Colonic mucosa (tissue), 4 donors: ENCODE data around the gene PSMB8. TPM values are rescaled to one million over a fixed set of nuclear protein-coding genes. Genes with fewer than 3 reads are reported as not detected.

Experiments
- DNase-seq: peaks from one replicate; pipeline ENCODE4 v3.0.0-alpha.2; 2020
- H3K27ac ChIP-seq: fragments of 200-600 bp; one replicate; pipeline ENCODE4 v1.8.0; 2021
- H3K27me3 ChIP-seq: fragments of 200-600 bp; one replicate; pipeline ENCODE4 v1.8.0; 2021
- H3K36me3 ChIP-seq: fragments of 200-600 bp; one replicate; pipeline ENCODE4 v1.8.0; 2021
- H3K4me1 ChIP-seq: fragments of 200-600 bp; one replicate; pipeline ENCODE4 v1.8.0; 2021; ENCODE audit warnings: mild to moderate bottlenecking
- H3K4me3 ChIP-seq: fragments of 200-600 bp; one replicate; pipeline ENCODE4 v1.8.0; 2021
- H3K9ac ChIP-seq, 2 donors: one replicate each; pipeline ENCODE4 v1.7.0; 2013; ENCODE audit warnings: control low read depth in 2 of 2, low read depth in 2 of 2, low read length in 2 of 2
- H3K9me3 ChIP-seq: fragments of 200-600 bp; one replicate; pipeline ENCODE4 v1.8.0; 2021
- CTCF ChIP-seq: fragments of 200-600 bp; IDR thresholded peaks from one replicate; pipeline ENCODE4 v1.8.0; 2022; ENCODE audit warnings: antibody characterized with exemption, mild to moderate bottlenecking
- intact Hi-C: fragments of 100-400 bp; cut with DNase I; formaldehyde crosslinking; loops from one replicate; pipeline ENCODE4 v1.14.1; 2022
- total RNA-seq, 2 donors: library from RNA; stranded (reverse); fragmentation: NEBNext Ultra II Directional in 1 of 2; extraction: Animal tissue kit (Norgen Biotek cat#: 25700) in 1 of 2; gene quantifications; one replicate each; pipeline ENCODE4 v1.2.1, GENCODE V29; 2021
- donor health status: healthy.
- donor health status: DM: no; HTN: no; CAD: no.
- donor health status: DM: no; HTN: no; CAD: no.

Gene PSMB8
- total RNA-seq, 2 donors from 2014 or later = 152 to 154 TPM

- Histone ChIP-seq H3K4me3 (no peak overlapping the region), H3K27me3 (no peaks in the 10 kb centered on the region), H3K4me1 (no peaks in the 10 kb centered on the region), H3K9me3 (no peaks in the 10 kb centered on the region), H3K27ac (no peak overlapping the region), H3K9ac (no peak overlapping the region), H3K36me3 (no peaks in the 10 kb centered on the region)
- intact Hi-C loops = loop anchor here (5.0 to 10.0 kb wide), 2 partner anchors 39 to 451 kb away; no protein-coding TSS in a partner anchor
- TF ChIP-seq CTCF = no peak
- no peak for DNase-seq
Measured at GRCh38 chr6:32865724-32866443, 22.0 kb upstream of the PSMB8 start.

- H3K9me3 ChIP-seq = no peaks in the 10 kb centered on the region
- intact Hi-C loops = loop anchor here (10.0 kb wide), 1 partner anchor 448 kb away; no protein-coding TSS in a partner anchor
Measured at GRCh38 chr6:32862725-32863124, 18.9 kb upstream of the PSMB8 start.

GRCh38 chr6:32860674-32861073 lies 16.8 kb upstream of the PSMB8 start:
- intact Hi-C loops = loop anchor here (10.0 kb wide), 1 partner anchor 446 kb away; no protein-coding TSS in a partner anchor
- Histone ChIP-seq H3K4me1 (no peaks in the 10 kb centered on the region), H3K9me3 (no peaks in the 10 kb centered on the region), H3K9ac (no peak overlapping the region), H3K4me3 (no peak overlapping the region), H3K27me3 (no peaks in the 10 kb centered on the region), H3K36me3 (peaks cover 6% of the 10 kb centered on the region), H3K27ac (no peak overlapping the region)
- no peak for TF ChIP-seq CTCF
- DNase-seq = no peak

More at GRCh38 chr6:32862725-32863124, 18.9 kb upstream of the PSMB8 start:
- Histone ChIP-seq H3K9ac (no peak overlapping the region), H3K4me1 (no peaks in the 10 kb centered on the region), H3K36me3 (peaks cover 6% of the 10 kb centered on the region), H3K4me3 (no peak overlapping the region), H3K27ac (no peak overlapping the region), H3K27me3 (no peaks in the 10 kb centered on the region)
- DNase-seq = no peak
- no peak for TF ChIP-seq CTCF

GRCh38 chr6:32858194-32858593 lies 14.3 kb upstream of the PSMB8 start:
- no peak for TF ChIP-seq CTCF
- H3K4me3 ChIP-seq = no peak overlapping the region
- H3K27me3 ChIP-seq = no peaks in the 10 kb centered on the region
- H3K36me3 ChIP-seq = peaks cover 6% of the 10 kb centered on the region
- no peaks in the 10 kb centered on the region for H3K9me3 ChIP-seq
- no peak overlapping the region for H3K27ac ChIP-seq
- intact Hi-C loops = no loop called here
- no peak overlapping the region for H3K9ac ChIP-seq
- DNase-seq = no peak
- H3K4me1 ChIP-seq = no peaks in the 10 kb centered on the region

GRCh38 chr6:32857156-32857891 lies 13.5 kb upstream of the PSMB8 start:
- H3K4me3 ChIP-seq = no peak overlapping the region
- H3K27me3 ChIP-seq = no peaks in the 10 kb centered on the region
- H3K36me3 ChIP-seq = peaks cover 6% of the 10 kb centered on the region
- no peak for TF ChIP-seq CTCF
- H3K9ac ChIP-seq = no peak overlapping the region
- intact Hi-C loops = no loop called here
- no peak overlapping the region for H3K27ac ChIP-seq
- H3K4me1 ChIP-seq = no peaks in the 10 kb centered on the region
- H3K9me3 ChIP-seq = no peaks in the 10 kb centered on the region
- DNase-seq = no peak
